Hepatocyte (in vitro differentiated cells): ENCODE results near the gene FUOM.

Experiments
- CTCF ChIP-seq: fragments of 200-600 bp; sonication (generic); IDR thresholded peaks from 2 replicates; pipeline ENCODE4 v1.5.1; 2016; ENCODE audit warnings: antibody characterized with exemption, mild to moderate bottlenecking; ENCODE audit not compliant: poor library complexity
- EZH2phosphoT487 ChIP-seq: fragments of 200-600 bp; sonication (generic); IDR thresholded peaks from one replicate; pipeline ENCODE4 v1.6.1; 2018; ENCODE audit warnings: antibody characterized with exemption, mild to moderate bottlenecking, low read depth, moderate library complexity; ENCODE audit not compliant: unreplicated experiment, severe bottlenecking

DNA sequence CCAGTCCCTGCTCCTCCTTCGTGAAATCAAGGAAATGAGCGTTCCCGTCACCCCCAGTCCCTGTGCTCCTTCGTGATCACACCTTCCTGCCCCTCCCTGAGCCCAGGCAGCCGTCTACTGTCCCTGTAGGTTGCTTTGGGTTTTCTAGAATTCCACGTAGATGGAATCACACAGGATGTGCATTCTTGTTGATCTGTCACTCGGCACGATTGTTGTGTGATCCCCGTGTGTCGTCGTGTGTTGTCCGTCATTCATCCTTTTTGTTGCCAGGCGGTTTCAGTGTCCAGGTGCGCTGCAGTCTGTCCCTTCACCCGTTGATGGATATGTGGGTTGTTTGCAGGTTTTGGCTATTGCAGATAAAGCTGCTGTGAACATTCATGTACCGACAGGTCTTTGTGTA is 45.5 kb upstream of the FUOM start:
- TF ChIP-seq CTCF (no peak), EZH2phosphoT487 (no peak)
